Nephron (organoid): ENCODE results near the gene HOMER2.
"Not testable (repeated sequence)": the region's sequence is repeated elsewhere in the genome, so short reads cannot be mapped to it uniquely, and the experiment has no call there.

Experiments
- H3K27ac Mint-ChIP-seq, 3 experiments: 2 replicates each; pipeline ENCODE4 v1.8.0; 2020; ENCODE audit warnings: mixed read lengths in 3 of 3, mild to moderate bottlenecking in 2 of 3, moderate library complexity in 1 of 3
- H3K27me3 Mint-ChIP-seq: 2 replicates; pipeline ENCODE4 v1.8.0; 2021; ENCODE audit warnings: low read depth, mild to moderate bottlenecking, moderate library complexity, mixed read lengths
- H3K36me3 Mint-ChIP-seq: 2 replicates; pipeline ENCODE4 v1.8.0; 2020; ENCODE audit warnings: low read depth, mixed read lengths
- H3K4me1 Mint-ChIP-seq: 2 replicates; pipeline ENCODE4 v1.8.0; 2020; ENCODE audit warnings: mixed read lengths
- H3K4me3 Mint-ChIP-seq, 3 experiments: 2 replicates each; pipeline ENCODE4 v1.8.0; 2020; ENCODE audit warnings: mild to moderate bottlenecking in 3 of 3, mixed read lengths in 3 of 3, moderate library complexity in 2 of 3
- H3K9me3 Mint-ChIP-seq: 2 replicates; pipeline ENCODE4 v1.8.0; 2020; ENCODE audit warnings: mixed read lengths
- CTCF ChIP-seq, 3 experiments: fragments of 200-600 bp; sonication (generic); IDR thresholded peaks; one replicate each; pipeline ENCODE4 v1.5.0; 2021; ENCODE audit warnings: antibody characterized with exemption in 3 of 3; ENCODE audit not compliant: unreplicated experiment in 3 of 3

HOMER2 gene

GRCh38 chr15:82952158-82953081 lies at the start of gene HOMER2:
HOMER2 (minus strand) TSS chr15:82952720; CDS start chr15:82952535, 185 bp downstream.
- Mint-ChIP-seq H3K27ac (peak within 1 kb of the TSS in 2 of 3 experiments; percentile 42 to 82), H3K4me3 (peak within 1 kb of the TSS; percentile 78 to 83 (median 80)), H3K4me1 (no peaks in the 10 kb centered on the region), H3K36me3 (no peaks in the 10 kb centered on the region), H3K9me3 (no peaks in the 10 kb centered on the region), H3K27me3 (no peaks in the 10 kb centered on the region)
- no peak for TF ChIP-seq CTCF (IDR thresholded peaks at IDR 0.05; ENCODE audit: unreplicated experiment in 3 of 3)

- not testable (repeated sequence) for H3K27me3 Mint-ChIP-seq, H3K4me3 Mint-ChIP-seq, H3K9me3 Mint-ChIP-seq, H3K4me1 Mint-ChIP-seq
- peak in 1 of 3 experiments; percentile 6 for TF ChIP-seq CTCF (IDR thresholded peaks at IDR 0.05; ENCODE audit: unreplicated experiment in 3 of 3)
- peak overlapping the region in 2 of 3 experiments; percentile 35 to 39 for H3K27ac Mint-ChIP-seq
- H3K36me3 Mint-ChIP-seq = peaks cover 18% of the 10 kb centered on the region
These were observed 48.1 kb upstream of the HOMER2 start for GRCh38 chr15:83000672-83001031.

- H3K4me3 Mint-ChIP-seq = peak overlapping the region in 2 of 3 experiments; percentile 56 to 67
- H3K27me3 Mint-ChIP-seq = no peaks in the 10 kb centered on the region
- H3K27ac Mint-ChIP-seq = peak overlapping the region; percentile 35 to 39 (median 38)
- H3K9me3 Mint-ChIP-seq = no peaks in the 10 kb centered on the region
- peaks cover 6% of the 10 kb centered on the region for H3K4me1 Mint-ChIP-seq
- peak; percentile 46 to 52 (median 47) for TF ChIP-seq CTCF (IDR thresholded peaks at IDR 0.05; ENCODE audit: unreplicated experiment in 3 of 3)
- peaks cover 15% of the 10 kb centered on the region for H3K36me3 Mint-ChIP-seq
These were observed 47.6 kb upstream of the HOMER2 start for GRCh38 chr15:82999905-83000671.

GRCh38 chr15:82999426-82999825 lies 46.9 kb upstream of the HOMER2 start:
- TF ChIP-seq CTCF (IDR thresholded peaks at IDR 0.05; ENCODE audit: unreplicated experiment in 3 of 3) = no peak
- Mint-ChIP-seq H3K27me3 (no peaks in the 10 kb centered on the region), H3K27ac (no peak overlapping the region), H3K36me3 (peaks cover 12% of the 10 kb centered on the region), H3K4me3 (no peak overlapping the region), H3K9me3 (no peaks in the 10 kb centered on the region), H3K4me1 (peaks cover 6% of the 10 kb centered on the region)

- TF ChIP-seq CTCF (IDR thresholded peaks at IDR 0.05; ENCODE audit: unreplicated experiment in 3 of 3) = no peak
- H3K36me3 Mint-ChIP-seq = peaks cover 17% of the 10 kb centered on the region
- H3K4me3 Mint-ChIP-seq = no peak overlapping the region
- H3K9me3 Mint-ChIP-seq = no peaks in the 10 kb centered on the region
- no peak overlapping the region for H3K27ac Mint-ChIP-seq
- no peaks in the 10 kb centered on the region for H3K27me3 Mint-ChIP-seq
- H3K4me1 Mint-ChIP-seq = peaks cover 6% of the 10 kb centered on the region
These were observed 43.4 kb upstream of the HOMER2 start for GRCh38 chr15:82995938-82996337.
